ENCODE data around the gene CLCC1. TPM values are rescaled to one million over a fixed set of nuclear protein-coding genes. Genes with fewer than 3 reads are reported as not detected.

Gene CLCC1
- total RNA-seq, 1 experiment from 2014 or later = 60.2 TPM

- Histone ChIP-seq H3K9me3 (ENCODE audit: low read depth, low read length, poor library complexity, severe bottlenecking) (no peaks in the 10 kb centered on the region), H3K36me3 (ENCODE audit: insufficient read depth, low read length, poor library complexity, severe bottlenecking) (peaks cover 6% of the 10 kb centered on the region), H3K27ac (ENCODE audit: low read depth, low read length, poor library complexity, severe bottlenecking) (no peak overlapping the region), H3K27me3 (replicated peaks; ENCODE audit: insufficient read depth, low read depth, low read length, poor library complexity) (no peaks in the 10 kb centered on the region), H3K4me1 (ENCODE audit: insufficient read depth, low read length, poor library complexity, severe bottlenecking) (no peaks in the 10 kb centered on the region), H3K4me3 (ENCODE audit: low read depth, low read length, poor library complexity, severe bottlenecking) (no peak overlapping the region)
- TF ChIP-seq CTCF (conservative IDR thresholded peaks at IDR 0.05; ENCODE audit: low read depth, low read length) (no peak), EZH2 (IDR thresholded peaks at IDR 0.05; ENCODE audit: borderline replicate concordance, low read depth, low read length, poor library complexity, severe bottlenecking) (no peak)
- no peak for DNase-seq (ENCODE audit: low spot score)
- BruUV-seq (replicated peaks) = no TSS peak
- intact Hi-C loops (cut with micrococcal nuclease; ENCODE audit: unreplicated experiment) = no loop called here
- POLR2A ChIA-PET (ENCODE audit: low non-redundant PET) = no interaction called here
- CTCF ChIA-PET = no interaction called here
Observed at GRCh38 chr1:108955881-108956280, 7.4 kb downstream of the CLCC1 start.

- Histone ChIP-seq H3K27ac (ENCODE audit: low read depth, low read length, poor library complexity, severe bottlenecking) (no peak overlapping the region), H3K27me3 (replicated peaks; ENCODE audit: insufficient read depth, low read depth, low read length, poor library complexity) (no peaks in the 10 kb centered on the region), H3K9me3 (ENCODE audit: low read depth, low read length, poor library complexity, severe bottlenecking) (no peaks in the 10 kb centered on the region), H3K4me1 (ENCODE audit: insufficient read depth, low read length, poor library complexity, severe bottlenecking) (no peaks in the 10 kb centered on the region), H3K36me3 (ENCODE audit: insufficient read depth, low read length, poor library complexity, severe bottlenecking) (peaks cover 6% of the 10 kb centered on the region), H3K4me3 (ENCODE audit: low read depth, low read length, poor library complexity, severe bottlenecking) (no peak overlapping the region)
- intact Hi-C loops (cut with micrococcal nuclease; ENCODE audit: unreplicated experiment) = no loop called here
- no peak for TF ChIP-seq CTCF (conservative IDR thresholded peaks at IDR 0.05; ENCODE audit: low read depth, low read length)
- ChIA-PET POLR2A (ENCODE audit: low non-redundant PET) (no interaction called here), CTCF (no interaction called here)
- DNase-seq (ENCODE audit: low spot score) = no peak
- BruUV-seq (replicated peaks) = no TSS peak
Observed at GRCh38 chr1:108955111-108955510, 8.2 kb downstream of the CLCC1 start.

- ChIA-PET CTCF (interaction anchor here (0.6 kb wide), 1 partner anchor 165 kb away, joined by 4 read pairs; no protein-coding TSS in a partner anchor), POLR2A (ENCODE audit: low non-redundant PET) (no interaction called here)
Observed at GRCh38 chr1:108953452-108953851, 9.8 kb downstream of the CLCC1 start.

More at GRCh38 chr1:108953452-108953851, 9.8 kb downstream of the CLCC1 start:
- Histone ChIP-seq H3K27me3 (replicated peaks; ENCODE audit: insufficient read depth, low read depth, low read length, poor library complexity) (no peaks in the 10 kb centered on the region), H3K4me3 (ENCODE audit: low read depth, low read length, poor library complexity, severe bottlenecking) (no peak overlapping the region), H3K4me1 (ENCODE audit: insufficient read depth, low read length, poor library complexity, severe bottlenecking) (no peaks in the 10 kb centered on the region), H3K27ac (ENCODE audit: low read depth, low read length, poor library complexity, severe bottlenecking) (no peak overlapping the region), H3K9me3 (ENCODE audit: low read depth, low read length, poor library complexity, severe bottlenecking) (no peaks in the 10 kb centered on the region), H3K36me3 (ENCODE audit: insufficient read depth, low read length, poor library complexity, severe bottlenecking) (peaks cover 6% of the 10 kb centered on the region)
- no TSS peak for BruUV-seq (replicated peaks)
- no peak for DNase-seq (ENCODE audit: low spot score)
- intact Hi-C loops (cut with micrococcal nuclease; ENCODE audit: unreplicated experiment) = no loop called here
- no peak for TF ChIP-seq EZH2 (IDR thresholded peaks at IDR 0.05; ENCODE audit: borderline replicate concordance, low read depth, low read length, poor library complexity, severe bottlenecking)
- no peak for TF ChIP-seq CTCF (conservative IDR thresholded peaks at IDR 0.05; ENCODE audit: low read depth, low read length)

Measured in A673 (cell line).